ENCODE data around the gene OR2T4.

OR2T4 gene

DNA sequence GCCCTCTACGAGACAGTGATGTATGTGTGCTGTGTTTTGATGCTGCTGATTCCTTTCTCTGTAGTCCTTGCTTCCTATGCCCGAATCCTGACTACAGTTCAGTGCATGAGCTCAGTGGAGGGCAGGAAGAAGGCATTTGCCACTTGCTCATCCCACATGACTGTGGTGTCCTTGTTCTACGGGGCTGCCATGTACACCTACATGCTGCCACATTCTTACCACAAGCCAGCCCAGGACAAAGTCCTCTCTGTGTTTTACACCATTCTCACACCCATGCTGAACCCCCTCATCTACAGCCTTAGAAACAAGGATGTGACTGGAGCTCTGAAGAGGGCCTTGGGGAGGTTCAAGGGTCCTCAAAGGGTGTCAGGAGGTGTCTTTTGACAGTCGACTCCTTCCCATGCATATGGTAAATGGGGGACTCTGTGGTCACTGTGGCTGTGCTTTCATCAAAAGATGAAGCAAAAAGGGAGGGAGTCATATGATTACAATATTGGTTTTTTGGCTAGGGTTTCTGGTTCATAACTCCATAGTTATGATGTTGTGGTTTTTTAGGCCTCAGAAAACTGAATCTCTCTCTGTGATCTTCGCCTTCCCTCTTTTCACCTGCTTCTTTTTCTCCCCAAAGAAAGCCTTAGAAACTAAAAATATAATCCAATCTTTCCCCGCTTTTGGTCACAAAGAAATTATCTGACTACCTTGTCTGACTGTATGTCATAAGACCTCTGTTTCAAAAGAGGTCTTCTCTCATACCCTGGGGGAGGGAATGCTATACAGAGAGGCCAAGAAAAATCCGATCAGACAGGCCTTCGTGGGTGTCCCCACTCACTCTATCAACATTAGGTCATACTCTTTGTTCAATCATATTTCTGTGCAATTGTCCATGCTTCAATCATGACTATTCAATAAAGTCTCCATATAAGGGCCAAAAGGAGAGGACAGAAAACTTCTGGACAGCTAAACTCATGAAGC, 45.5 kb downstream of the OR2T4 start:
- H2AK5ac ChIP-seq (ENCODE audit: low read length, severe bottlenecking): no peak overlapping the region
- 41% methylated on average over 8 of the region's 8 CpGs for WGBS
- DNase-seq: no peak
- H3K9ac ChIP-seq (ENCODE audit: low read length): no peak overlapping the region
- H3K27ac ChIP-seq (ENCODE audit: low read length, poor library complexity, severe bottlenecking): no peak overlapping the region
- no peak overlapping the region for H2BK120ac ChIP-seq (ENCODE audit: low read depth, low read length)
- no peaks in the 10 kb centered on the region for H3K79me1 ChIP-seq (replicated peaks; ENCODE audit: low read length, poor library complexity, severe bottlenecking)
- H3K9me3 ChIP-seq (ENCODE audit: control insufficient read depth, low read length): peaks cover 36% of the 10 kb centered on the region
- no peak overlapping the region for H4K91ac ChIP-seq (ENCODE audit: low read length)
- H3K36me3 ChIP-seq (ENCODE audit: control insufficient read depth in 1 of 2, insufficient read depth in 2 of 2, low read depth in 1 of 2, low read length in 2 of 2): no peaks in the 10 kb centered on the region
- H2BK5ac ChIP-seq (ENCODE audit: low read depth, low read length, poor library complexity, severe bottlenecking): no peak overlapping the region
- no peaks in the 10 kb centered on the region for H3K27me3 ChIP-seq (ENCODE audit: control insufficient read depth in 1 of 2, insufficient read depth in 1 of 2, low read length in 2 of 2)
- H2BK15ac ChIP-seq (ENCODE audit: low read depth, poor library complexity, severe bottlenecking): no peak overlapping the region
- H4K8ac ChIP-seq (ENCODE audit: low read length): no peak overlapping the region
- H3K4me3 ChIP-seq (ENCODE audit: insufficient read depth in 1 of 2, low read depth in 1 of 2, low read length in 2 of 2): no peak overlapping the region
- no peaks in the 10 kb centered on the region for H3K4me1 ChIP-seq (ENCODE audit: control insufficient read depth, insufficient read depth, low read depth, low read length)
- no peak overlapping the region for H3K14ac ChIP-seq (ENCODE audit: low read length in 2 of 2)
- H3K4ac ChIP-seq (ENCODE audit: low read depth in 1 of 2, low read length in 2 of 2): no peak overlapping the region
- no peak overlapping the region for H2AFZ ChIP-seq (ENCODE audit: low read depth, low read length)
- no peak overlapping the region for H3K23ac ChIP-seq (ENCODE audit: low read length in 2 of 2)
- H3K4me2 ChIP-seq (ENCODE audit: low read length, poor library complexity, severe bottlenecking): no peak overlapping the region
- H3K18ac ChIP-seq (ENCODE audit: low read depth in 1 of 2, low read length in 2 of 2): no peak overlapping the region
- no peak overlapping the region for H2BK12ac ChIP-seq (ENCODE audit: low read length in 2 of 2)

Data from mesenchymal stem cell (in vitro differentiated cells and primary cell).